NOMO-1 treated with DMSO at 0.1 percent for 48 hours (cell line): Measurements from ENCODE around the gene RAMP2.
A peak's percentile ranks its signal among the peaks of the same experiment; 100 is the strongest.
"Not testable (repeated sequence)": the region's sequence is repeated elsewhere in the genome, so short reads cannot be mapped to it uniquely, and the experiment has no call there.

ENCODE experiments used
- DNase-seq: peaks from one replicate; lab custom pipeline; 2025; ENCODE audit not compliant: unreplicated experiment; lab: John Stamatoyannopoulos, UW

RAMP2 gene

GRCh38 chr17:42768006-42768405 lies 7.0 kb downstream of the RAMP2 start:
- DNase-seq = not testable (repeated sequence)

DNA sequence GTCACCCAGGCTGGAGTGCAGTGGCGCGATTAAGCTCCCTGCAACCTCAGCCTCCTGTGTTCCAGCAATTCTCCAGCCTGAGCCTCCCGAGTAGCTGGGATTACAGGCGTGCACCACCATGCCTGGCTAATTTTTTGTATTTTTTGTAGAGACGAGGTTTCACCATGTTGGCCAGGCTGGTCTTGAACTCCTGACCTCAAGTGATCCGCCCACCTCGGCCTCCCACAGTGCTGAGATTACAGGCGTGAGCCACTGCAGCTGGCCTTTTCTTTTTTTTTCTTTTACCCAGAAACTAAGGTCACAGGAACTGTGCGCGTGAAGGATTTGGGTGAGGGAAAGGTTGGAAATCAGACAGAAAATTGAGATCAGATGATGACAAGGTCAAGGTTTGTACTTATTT lies 8.9 kb downstream of the RAMP2 start:
- not testable (repeated sequence) for DNase-seq

DNA sequence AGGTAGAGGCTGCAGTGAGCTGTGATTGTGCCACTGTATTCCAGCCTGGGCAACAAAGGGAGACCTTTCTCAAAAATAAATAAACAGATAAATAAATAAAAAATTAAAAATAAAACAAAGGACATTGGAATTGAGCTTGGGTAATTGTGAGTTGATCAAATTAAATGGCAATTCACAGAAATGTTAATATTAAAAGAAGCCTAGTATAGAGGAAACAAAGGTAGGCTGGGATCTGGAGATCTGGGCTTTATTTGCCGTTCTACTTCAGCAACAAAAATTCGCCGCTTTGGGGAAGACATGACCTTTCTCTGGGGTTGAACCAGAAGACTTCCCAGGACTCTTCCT lies 11.9 kb downstream of the RAMP2 start:
- no peak for DNase-seq

- peak; percentile 73 for DNase-seq
Observed at GRCh38 chr17:42773290-42774035, 12.4 kb downstream of the RAMP2 start, which contains the start of gene VPS25. VPS25 (plus strand) TSS chr17:42773449; CDS start chr17:42773476, 27 bp downstream.

DNA sequence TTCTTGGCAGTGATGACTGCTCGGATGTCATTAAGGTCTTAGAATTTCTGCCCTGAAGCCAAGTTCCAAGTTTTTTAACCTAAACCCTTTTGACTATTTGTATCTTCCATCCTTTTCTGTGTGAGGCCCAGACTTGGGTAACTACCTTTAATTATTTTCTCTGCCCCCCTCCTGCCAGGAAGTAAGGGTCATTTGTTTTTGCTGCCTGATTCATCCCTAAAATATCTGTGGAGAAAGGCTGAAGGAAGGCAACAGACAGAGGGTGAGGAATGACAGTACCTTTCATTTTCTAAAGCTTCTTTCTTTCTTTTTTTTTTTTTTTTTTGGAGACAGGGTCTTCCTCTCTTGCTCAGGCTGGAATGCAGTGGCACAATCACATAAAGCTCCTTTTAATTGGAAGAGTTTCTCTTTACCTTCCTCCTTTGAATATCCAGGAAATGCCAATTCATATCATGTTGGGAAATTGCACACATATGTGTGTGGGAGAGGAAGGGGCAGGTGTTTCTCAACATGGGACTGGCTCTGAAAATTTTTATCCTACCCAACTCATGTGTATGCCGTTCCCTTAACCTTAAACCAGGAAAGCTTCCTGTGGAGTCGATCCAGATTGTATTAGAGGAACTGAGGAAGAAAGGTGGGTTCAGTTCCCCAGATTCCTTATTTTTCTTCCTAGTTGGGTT lies 13.2 kb downstream of the RAMP2 start:
- DNase-seq = no peak

DNA sequence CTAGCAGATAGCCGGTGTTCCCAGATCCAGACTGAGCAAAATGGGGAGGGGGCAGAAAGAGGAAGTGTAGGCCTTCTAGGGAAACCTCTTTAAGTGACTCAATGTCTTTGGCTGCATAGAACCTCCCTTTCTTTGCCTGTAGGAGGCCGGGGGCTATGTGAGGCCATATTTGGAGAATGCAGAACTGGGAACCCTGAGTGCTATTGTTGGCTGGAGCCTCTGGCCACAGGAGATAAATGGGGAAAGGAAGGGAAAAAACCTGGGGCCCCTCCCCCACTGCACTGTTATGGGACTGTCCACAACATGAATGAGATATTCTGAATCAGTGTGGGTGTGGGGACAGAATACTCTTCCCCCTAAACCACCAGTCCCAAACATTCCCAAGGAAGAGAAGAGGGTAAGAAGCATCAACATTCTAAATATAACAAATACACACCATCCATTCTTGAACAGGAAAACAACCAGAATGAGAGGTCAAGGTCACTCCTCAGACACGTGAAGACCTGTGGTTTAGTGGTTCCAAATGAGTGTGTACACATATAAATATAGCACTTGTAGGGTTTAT lies 14.6 kb downstream of the RAMP2 start:
- DNase-seq = peak; percentile 36

- DNase-seq = no peak
Observed at GRCh38 chr17:42778570-42778969, 17.5 kb downstream of the RAMP2 start.

- DNase-seq = no peak
Observed at GRCh38 chr17:42779304-42779935, 18.4 kb downstream of the RAMP2 start.

DNA sequence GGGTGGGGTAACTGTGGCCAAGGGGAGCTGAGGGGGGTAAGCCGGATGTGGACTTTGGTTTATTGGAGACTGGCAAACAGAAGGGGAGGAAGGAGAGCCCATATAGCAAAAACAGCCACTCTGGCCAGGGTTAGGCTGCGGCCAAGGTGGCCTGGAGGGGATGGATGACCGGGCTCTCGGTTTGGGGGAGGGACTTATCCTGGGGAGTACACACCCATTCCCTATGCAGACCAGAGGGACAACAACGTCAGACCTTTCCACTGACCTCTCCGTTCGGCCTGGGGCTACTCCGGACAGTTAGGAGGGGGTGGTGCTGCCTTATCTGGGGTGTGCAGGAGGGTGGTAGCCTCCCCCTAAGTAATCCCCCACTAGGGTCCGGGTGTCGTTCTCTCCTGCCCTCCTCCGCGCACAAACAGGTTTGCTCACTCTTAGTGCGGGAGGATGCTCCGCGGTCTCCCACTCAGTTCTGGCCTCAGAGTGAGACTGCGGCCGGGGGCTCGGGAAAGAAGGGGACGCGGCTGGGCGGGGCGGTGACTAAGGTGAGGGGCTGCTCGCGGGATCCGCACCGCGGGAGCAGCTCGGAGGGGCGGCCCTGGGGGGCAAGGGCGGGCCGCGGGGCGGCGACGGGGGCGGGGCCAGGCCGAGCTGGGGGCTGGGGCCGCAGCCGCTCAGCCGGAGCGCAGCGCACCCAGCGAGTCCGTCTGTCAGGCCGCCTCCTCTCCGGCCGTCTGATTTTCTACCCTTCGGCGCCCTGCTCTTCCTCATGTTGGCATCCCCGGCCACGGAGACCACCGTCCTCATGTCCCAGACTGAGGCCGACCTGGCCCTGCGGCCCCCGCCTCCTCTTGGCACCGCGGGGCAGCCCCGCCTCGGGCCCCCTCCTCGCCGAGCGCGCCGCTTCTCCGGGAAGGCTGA lies 19.2 kb downstream of the RAMP2 start, which contains the start of gene WNK4:
Gene WNK4, plus strand, starts transcription at position 675 of the 915 bp plus-strand sequence. Its CDS starts 89 bp downstream, at position 764.
- DNase-seq = no peak

DNA sequence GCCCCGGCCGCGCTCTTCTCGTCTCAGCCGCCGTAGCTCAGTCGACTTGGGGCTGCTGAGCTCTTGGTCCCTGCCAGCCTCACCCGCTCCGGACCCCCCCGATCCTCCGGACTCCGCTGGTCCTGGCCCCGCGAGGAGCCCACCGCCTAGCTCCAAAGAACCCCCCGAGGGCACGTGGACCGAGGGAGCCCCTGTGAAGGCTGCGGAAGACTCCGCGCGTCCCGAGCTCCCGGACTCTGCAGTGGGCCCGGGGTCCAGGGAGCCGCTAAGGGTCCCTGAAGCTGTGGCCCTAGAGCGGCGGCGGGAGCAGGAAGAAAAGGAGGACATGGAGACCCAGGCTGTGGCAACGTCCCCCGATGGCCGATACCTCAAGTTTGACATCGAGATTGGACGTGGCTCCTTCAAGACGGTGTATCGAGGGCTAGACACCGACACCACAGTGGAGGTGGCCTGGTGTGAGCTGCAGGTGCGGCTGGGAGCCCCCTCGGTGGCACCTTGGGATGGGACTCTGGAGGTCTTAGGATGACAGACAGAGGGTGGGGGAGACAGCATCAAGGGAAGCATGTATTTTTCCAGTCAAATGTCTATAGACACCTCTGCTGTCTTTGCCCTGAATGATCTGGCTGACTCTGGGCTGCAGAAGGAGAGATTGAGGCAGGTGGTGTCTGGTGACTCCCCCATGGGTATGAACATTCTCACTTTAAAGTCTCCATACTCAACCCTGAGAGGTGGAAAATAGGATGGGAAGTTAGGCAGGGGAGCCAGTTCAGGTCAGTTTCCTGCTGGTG lies 20.0 kb downstream of the RAMP2 start:
- no peak for DNase-seq

DNA sequence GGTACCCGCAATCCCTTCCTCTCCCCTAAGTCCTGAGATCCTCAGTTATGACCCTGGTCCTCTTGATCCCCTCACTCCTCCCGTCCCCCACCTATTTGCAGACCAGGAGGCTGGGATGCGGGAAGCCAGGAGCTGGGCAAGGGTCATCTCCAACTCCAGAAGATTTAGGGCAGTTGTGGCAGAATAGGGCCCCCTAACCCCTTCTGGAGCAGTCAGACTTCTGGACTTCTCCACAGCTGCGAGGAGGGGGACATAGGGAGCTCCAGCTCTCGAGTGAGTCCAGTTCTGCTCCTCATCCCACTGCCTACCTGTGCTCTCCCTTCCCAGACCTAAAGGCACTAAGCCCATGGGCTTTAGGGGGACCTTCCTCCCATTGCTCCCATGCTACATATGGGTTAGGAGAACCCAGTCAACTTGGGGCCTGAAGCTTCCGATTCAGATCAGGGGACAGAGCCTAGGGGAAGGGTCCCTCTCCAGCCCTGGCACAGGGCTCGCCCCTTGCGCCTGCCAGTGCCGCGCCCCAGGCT lies 20.7 kb downstream of the RAMP2 start:
- DNase-seq = no peak

- no peak for DNase-seq
Observed at GRCh38 chr17:42782166-42783061, 21.4 kb downstream of the RAMP2 start.

- DNase-seq = no peak
Observed at GRCh38 chr17:42783062-42783790, 22.2 kb downstream of the RAMP2 start.

GRCh38 chr17:42783791-42784138 lies 22.7 kb downstream of the RAMP2 start:
- DNase-seq = no peak

- DNase-seq = no peak
Observed at GRCh38 chr17:42784409-42784808, 23.4 kb downstream of the RAMP2 start.

DNA sequence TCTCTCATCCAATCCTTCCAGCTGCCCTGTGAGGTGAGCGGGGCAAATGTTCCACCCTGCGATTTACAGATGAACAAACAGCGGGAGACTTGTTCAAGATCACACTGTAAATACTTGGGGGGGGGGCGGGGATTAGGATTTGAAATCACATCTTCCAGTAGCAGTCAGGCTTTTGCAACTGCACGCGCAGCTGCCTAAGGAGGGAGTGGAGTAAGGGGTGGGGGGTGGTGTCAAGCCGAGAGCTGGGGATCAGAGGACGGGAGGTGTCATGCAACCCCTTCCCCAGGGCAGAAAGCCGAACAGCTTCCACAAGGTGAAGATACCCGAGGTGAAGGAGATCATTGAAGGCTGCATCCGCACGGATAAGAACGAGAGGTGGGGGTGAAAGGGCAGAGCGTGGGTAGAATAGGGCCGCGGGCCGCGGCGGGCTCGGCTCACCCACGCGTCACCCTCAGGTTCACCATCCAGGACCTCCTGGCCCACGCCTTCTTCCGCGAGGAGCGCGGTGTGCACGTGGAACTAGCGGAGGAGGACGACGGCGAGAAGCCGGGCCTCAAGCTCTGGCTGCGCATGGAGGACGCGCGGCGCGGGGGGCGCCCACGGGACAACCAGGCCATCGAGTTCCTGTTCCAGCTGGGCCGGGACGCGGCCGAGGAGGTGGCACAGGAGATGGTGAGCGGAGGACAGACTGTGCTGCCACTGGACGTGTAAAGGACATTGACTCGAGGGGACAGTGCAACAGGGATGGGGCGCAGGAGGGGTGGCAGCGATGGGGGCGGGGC lies 24.0 kb downstream of the RAMP2 start:
- no peak for DNase-seq

DNA sequence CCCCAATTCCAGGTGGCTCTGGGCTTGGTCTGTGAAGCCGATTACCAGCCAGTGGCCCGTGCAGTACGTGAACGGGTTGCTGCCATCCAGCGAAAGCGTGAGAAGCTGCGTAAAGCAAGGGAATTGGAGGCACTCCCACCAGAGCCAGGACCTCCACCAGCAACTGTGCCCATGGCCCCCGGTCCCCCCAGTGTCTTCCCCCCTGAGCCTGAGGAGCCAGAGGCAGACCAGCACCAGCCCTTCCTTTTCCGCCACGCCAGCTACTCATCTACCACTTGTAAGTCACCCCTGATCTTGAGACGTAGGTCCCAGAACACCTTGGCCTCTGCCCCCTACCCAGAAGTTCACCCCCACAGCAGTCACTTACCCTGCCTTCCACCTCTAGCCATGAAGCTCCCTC lies 26.2 kb downstream of the RAMP2 start:
- no peak for DNase-seq
